Measurements from ENCODE around the gene FAM81A. TPM values are rescaled to one million over a fixed set of nuclear protein-coding genes. Genes with fewer than 3 reads are reported as not detected.
A peak's percentile ranks its signal among the peaks of the same experiment; 100 is the strongest.

FAM81A gene
- total RNA-seq, 2 experiments from 2014 or later, result not detected

DNA sequence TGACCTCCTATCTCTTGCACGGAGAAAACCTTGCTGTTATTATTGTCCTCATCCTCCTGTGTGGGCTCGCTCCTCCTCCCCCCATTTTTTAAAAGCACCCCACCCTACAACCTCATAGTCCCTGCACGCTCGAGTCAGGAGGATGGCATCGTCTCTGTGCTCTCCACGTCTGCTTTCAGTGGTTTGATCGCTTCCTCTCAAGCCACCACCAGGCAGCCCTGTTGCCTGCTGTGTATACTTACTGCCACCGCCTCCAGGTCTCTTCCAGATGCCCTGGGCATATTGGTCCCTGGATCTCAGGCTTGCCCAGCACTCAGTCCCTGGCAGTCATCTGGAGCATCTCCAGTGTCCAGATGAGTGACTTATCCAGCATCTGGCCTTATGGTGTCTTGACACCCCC, 131.5 kb downstream of the FAM81A start:
- no peaks in the 10 kb centered on the region for H3K9me3 ChIP-seq (ENCODE audit: control insufficient read depth in 1 of 2, insufficient read depth in 1 of 2, low read length in 2 of 2)
- ChIA-PET POLR2A (no interaction called here), CTCF (no interaction called here)
- Mint-ChIP-seq H3K27me3 (peaks cover 5% of the 10 kb centered on the region), H3K4me3 (no peak overlapping the region), H3K36me3 (ENCODE audit: low read depth) (no peaks in the 10 kb centered on the region), H3K9me3 (no peaks in the 10 kb centered on the region), H3K4me1 (ENCODE audit: low read depth) (no peaks in the 10 kb centered on the region), H3K27ac (no peak overlapping the region)
- no peak overlapping the region for H3K4me3 ChIP-seq (ENCODE audit: low read length)
- DNase-seq (peak in 1 of 14 experiments; percentile 8), ATAC-seq (ENCODE audit: poor library complexity) (no peak)
- no peak overlapping the region for H3K27ac ChIP-seq (ENCODE audit: low read depth in 1 of 2, low read length in 2 of 2)
- TF ChIP-seq, protein P1, sequence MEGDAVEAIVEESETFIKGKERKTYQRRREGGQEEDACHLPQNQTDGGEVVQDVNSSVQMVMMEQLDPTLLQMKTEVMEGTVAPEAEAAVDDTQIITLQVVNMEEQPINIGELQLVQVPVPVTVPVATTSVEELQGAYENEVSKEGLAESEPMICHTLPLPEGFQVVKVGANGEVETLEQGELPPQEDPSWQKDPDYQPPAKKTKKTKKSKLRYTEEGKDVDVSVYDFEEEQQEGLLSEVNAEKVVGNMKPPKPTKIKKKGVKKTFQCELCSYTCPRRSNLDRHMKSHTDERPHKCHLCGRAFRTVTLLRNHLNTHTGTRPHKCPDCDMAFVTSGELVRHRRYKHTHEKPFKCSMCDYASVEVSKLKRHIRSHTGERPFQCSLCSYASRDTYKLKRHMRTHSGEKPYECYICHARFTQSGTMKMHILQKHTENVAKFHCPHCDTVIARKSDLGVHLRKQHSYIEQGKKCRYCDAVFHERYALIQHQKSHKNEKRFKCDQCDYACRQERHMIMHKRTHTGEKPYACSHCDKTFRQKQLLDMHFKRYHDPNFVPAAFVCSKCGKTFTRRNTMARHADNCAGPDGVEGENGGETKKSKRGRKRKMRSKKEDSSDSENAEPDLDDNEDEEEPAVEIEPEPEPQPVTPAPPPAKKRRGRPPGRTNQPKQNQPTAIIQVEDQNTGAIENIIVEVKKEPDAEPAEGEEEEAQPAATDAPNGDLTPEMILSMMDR (IDR thresholded peaks at IDR 0.05), result no peak
- intact Hi-C loops (cut with DNase I, micrococcal nuclease), result no loop called here
- H3K27me3 ChIP-seq (ENCODE audit: control insufficient read depth in 1 of 2, insufficient read depth in 2 of 2, low read length in 2 of 2), result peaks cover 0 to 2% of the 10 kb centered on the region in 2 experiments
- no peaks in the 10 kb centered on the region for H3K4me1 ChIP-seq (ENCODE audit: insufficient read depth, low read length)
- H3K36me3 ChIP-seq (ENCODE audit: insufficient read depth, low read length), result no peaks in the 10 kb centered on the region

DNA sequence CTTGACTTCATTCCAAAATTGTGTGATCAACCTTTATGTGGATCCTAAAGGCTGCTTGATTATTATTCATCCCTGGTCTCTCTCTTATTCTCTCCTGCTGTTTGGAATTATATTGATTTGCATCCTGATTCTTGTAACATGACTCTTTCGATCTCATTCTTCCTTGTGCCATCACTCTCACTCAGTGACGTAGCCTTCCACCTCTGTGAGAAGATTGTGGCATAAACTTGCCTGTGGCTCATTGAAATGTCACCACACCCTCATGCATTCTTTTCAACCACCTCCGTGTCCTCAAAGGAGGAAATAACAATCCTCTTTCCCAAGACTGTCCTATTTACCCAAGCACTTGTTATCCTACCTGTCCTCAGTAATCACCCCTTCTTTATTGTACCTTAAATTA, 132.3 kb downstream of the FAM81A start:
- Histone ChIP-seq H3K9me3 (ENCODE audit: control insufficient read depth in 1 of 2, insufficient read depth in 1 of 2, low read length in 2 of 2) (no peaks in the 10 kb centered on the region), H3K4me3 (ENCODE audit: low read length) (no peak overlapping the region), H3K27ac (ENCODE audit: low read depth in 1 of 2, low read length in 2 of 2) (no peak overlapping the region), H3K27me3 (ENCODE audit: control insufficient read depth in 1 of 2, insufficient read depth in 2 of 2, low read length in 2 of 2) (peaks cover 0 to 2% of the 10 kb centered on the region in 2 experiments), H3K4me1 (ENCODE audit: insufficient read depth, low read length) (no peaks in the 10 kb centered on the region), H3K36me3 (ENCODE audit: insufficient read depth, low read length) (no peaks in the 10 kb centered on the region)
- POLR2A ChIA-PET, result no interaction called here
- no peak overlapping the region for H3K27ac Mint-ChIP-seq
- TF ChIP-seq, protein P1 (IDR thresholded peaks at IDR 0.05), result no peak
- no peaks in the 10 kb centered on the region for H3K4me1 Mint-ChIP-seq (ENCODE audit: low read depth)
- DNase-seq (no peak), ATAC-seq (ENCODE audit: poor library complexity) (no peak)
- intact Hi-C loops (cut with DNase I, micrococcal nuclease), result no loop called here
- no peaks in the 10 kb centered on the region for H3K9me3 Mint-ChIP-seq
- H3K4me3 Mint-ChIP-seq, result no peak overlapping the region
- CTCF ChIA-PET, result no interaction called here
- peaks cover 5% of the 10 kb centered on the region for H3K27me3 Mint-ChIP-seq
- no peaks in the 10 kb centered on the region for H3K36me3 Mint-ChIP-seq (ENCODE audit: low read depth)

DNA sequence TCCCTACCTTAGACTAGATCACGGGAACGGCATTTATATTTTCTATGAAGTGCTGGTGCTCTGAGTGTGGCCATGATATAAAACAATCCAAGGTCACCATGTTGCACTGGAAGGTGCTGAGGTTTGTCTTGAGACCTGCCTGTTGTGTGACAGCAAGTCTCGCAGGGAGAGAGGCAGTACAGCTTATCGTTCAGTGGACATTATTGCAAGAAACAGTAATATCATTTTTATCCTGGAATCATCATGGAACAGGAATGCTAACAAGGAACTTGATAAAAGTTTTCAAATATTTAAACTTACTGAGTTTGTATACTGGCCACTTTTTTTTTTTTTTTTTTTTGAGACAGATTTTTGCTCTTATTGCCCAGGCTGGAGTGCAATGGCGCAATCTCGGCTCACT, 133.6 kb downstream of the FAM81A start:
- Histone ChIP-seq H3K4me3 (ENCODE audit: low read length) (no peak overlapping the region), H3K9me3 (ENCODE audit: control insufficient read depth in 1 of 2, insufficient read depth in 1 of 2, low read length in 2 of 2) (no peaks in the 10 kb centered on the region), H3K4me1 (ENCODE audit: insufficient read depth, low read length) (no peaks in the 10 kb centered on the region), H3K27ac (ENCODE audit: low read depth in 1 of 2, low read length in 2 of 2) (no peak overlapping the region), H3K27me3 (ENCODE audit: control insufficient read depth in 1 of 2, insufficient read depth in 2 of 2, low read length in 2 of 2) (peaks cover 0 to 2% of the 10 kb centered on the region in 2 experiments), H3K36me3 (ENCODE audit: insufficient read depth, low read length) (no peaks in the 10 kb centered on the region)
- H3K27me3 Mint-ChIP-seq, result peaks cover 5% of the 10 kb centered on the region
- ChIA-PET POLR2A (no interaction called here), CTCF (no interaction called here)
- DNase-seq (no peak), ATAC-seq (ENCODE audit: poor library complexity) (no peak)
- H3K4me1 Mint-ChIP-seq (ENCODE audit: low read depth), result no peaks in the 10 kb centered on the region
- no peak overlapping the region for H3K27ac Mint-ChIP-seq
- no peak overlapping the region for H3K4me3 Mint-ChIP-seq
- intact Hi-C loops (cut with DNase I, micrococcal nuclease), result no loop called here
- H3K36me3 Mint-ChIP-seq (ENCODE audit: low read depth), result no peaks in the 10 kb centered on the region
- H3K9me3 Mint-ChIP-seq, result no peaks in the 10 kb centered on the region
- TF ChIP-seq, protein P1 (IDR thresholded peaks at IDR 0.05), result no peak

Other genes with a start within 250 kb of the FAM81A start
- not detected for gene LDHAL6B, start 231.3 kb upstream of the FAM81A start, total RNA-seq
- under 1 TPM; 0.59 to 0.63 TPM for gene MYO1E, start 65.3 kb upstream of the FAM81A start, total RNA-seq
- not detected for gene GCNT3, start 173.6 kb downstream of the FAM81A start, total RNA-seq
- 10 to 100 TPM; 40.3 to 44.6 TPM for gene GTF2A2, start 219.3 kb downstream of the FAM81A start, total RNA-seq

All from CD4-positive, alpha-beta T cell (primary cell).